ENCODE results near the gene PAPPA2. TPM values are rescaled to one million over a fixed set of nuclear protein-coding genes. Genes with fewer than 3 reads are reported as not detected.

The PAPPA2 gene
- total and polyA plus RNA-seq, 2 of the 4 experiments (the other 2 are of a cell fraction) = 0.10 to 0.18 TPM

DNA sequence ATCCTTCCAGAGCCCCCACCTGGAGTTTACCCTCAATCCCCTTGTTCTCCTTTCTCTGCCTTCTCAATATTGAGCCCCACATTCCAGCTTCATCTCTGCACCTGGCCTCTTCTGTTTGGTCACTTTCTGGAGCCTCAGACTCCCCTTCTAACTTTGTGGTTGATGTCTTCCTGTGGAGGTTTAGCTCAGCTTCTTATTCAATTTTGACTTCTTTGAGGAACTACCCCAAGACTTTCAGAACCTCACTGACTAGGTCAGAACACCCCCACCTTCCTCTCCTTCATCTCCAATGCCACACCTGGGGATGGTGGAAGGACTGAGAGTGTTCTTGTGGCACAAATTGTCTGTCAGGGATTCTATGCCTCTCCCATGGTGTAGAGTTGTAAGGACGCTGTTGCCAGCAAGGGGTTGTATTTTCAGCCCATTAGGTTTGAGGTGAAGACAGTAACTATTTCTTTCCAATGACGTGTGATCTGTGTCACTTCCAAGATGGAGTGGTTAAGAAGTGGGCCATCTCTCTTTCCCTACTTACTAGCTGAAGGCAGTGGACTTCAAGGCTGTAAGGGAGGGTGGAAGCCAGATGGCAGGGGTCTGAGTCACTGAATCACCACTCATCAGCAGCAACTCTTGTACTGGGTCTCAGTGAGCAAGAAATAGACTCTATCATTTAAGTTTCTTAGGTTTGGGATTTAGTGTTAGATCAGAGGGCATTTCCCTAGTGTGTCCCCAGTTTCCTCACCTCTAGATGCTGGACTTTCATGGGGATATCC is 80.6 kb downstream of the PAPPA2 start:
- intact Hi-C loops (cut with micrococcal nuclease) (no loop called here), dilution Hi-C loops (cut with HindIII; ENCODE audit: low sequenced_read_pairs, unreplicated experiment) (no loop called here), in situ Hi-C loops (cut with MboI; ENCODE audit: low sequenced_read_pairs) (no loop called here)
- no peak overlapping the region for H3K4me3 ChIP-seq (ENCODE audit: insufficient read depth, low read depth, low read length)
- H3K36me3 ChIP-seq (ENCODE audit: control insufficient read depth, insufficient read depth, low read length) = no peaks in the 10 kb centered on the region
- H2BK15ac ChIP-seq (ENCODE audit: low read depth, low read length) = no peak overlapping the region
- WGBS, 2 experiments (ENCODE audit: extremely low coverage in 2 of 2, insufficient read length in 1 of 2) = no CpG with 5 or more reads among the region's 2 CpGs
- peaks cover 5% of the 10 kb centered on the region for H3K9me3 ChIP-seq (ENCODE audit: control insufficient read depth, insufficient read depth, low read length)
- H2AFZ ChIP-seq (replicated peaks; ENCODE audit: low read length, poor library complexity) = no peak overlapping the region
- no peak overlapping the region for H2BK5ac ChIP-seq (ENCODE audit: low read depth, low read length, poor library complexity, severe bottlenecking)
- no peak overlapping the region for H4K91ac ChIP-seq (ENCODE audit: insufficient read depth, low read depth, low read length)
- H3K27ac ChIP-seq (ENCODE audit: insufficient read depth, low read length) = no peak overlapping the region
- H3K27me3 ChIP-seq (ENCODE audit: control insufficient read depth, insufficient read depth, low read length) = no peaks in the 10 kb centered on the region
- no peak overlapping the region for H2BK120ac ChIP-seq (ENCODE audit: low read depth, low read length)
- H3K23ac ChIP-seq (ENCODE audit: low read depth, low read length) = no peak overlapping the region
- no peak overlapping the region for H3K4me2 ChIP-seq (ENCODE audit: low read depth, low read length)
- no peak overlapping the region for H3K14ac ChIP-seq (replicated peaks; ENCODE audit: low read depth, low read length)
- H2AK5ac ChIP-seq (ENCODE audit: low read depth, low read length) = no peak overlapping the region
- no peaks in the 10 kb centered on the region for H3K4me1 ChIP-seq (ENCODE audit: control insufficient read depth, insufficient read depth, low read length)
- H3K79me1 ChIP-seq (ENCODE audit: low read depth in 1 of 2, low read length in 2 of 2) = no peaks in the 10 kb centered on the region
- no peak overlapping the region for H4K8ac ChIP-seq (ENCODE audit: low read depth in 2 of 2, low read length in 2 of 2)
- POLR2A ChIA-PET (ENCODE audit: unreplicated experiment) = no interaction called here
- H2BK20ac ChIP-seq (ENCODE audit: low read depth, low read length) = no peak overlapping the region
- H3K4ac ChIP-seq (ENCODE audit: low read depth, low read length) = no peak overlapping the region
- H3K18ac ChIP-seq (ENCODE audit: low read depth, low read length) = no peak overlapping the region
- H4K20me1 ChIP-seq (ENCODE audit: insufficient read depth, low read length) = no peaks in the 10 kb centered on the region
- no peak overlapping the region for H3K9ac ChIP-seq (ENCODE audit: low read depth, low read length)
- H3K56ac ChIP-seq (ENCODE audit: extremely low read depth, insufficient read depth, low read length) = no peak overlapping the region
- H3K9me1 ChIP-seq (ENCODE audit: insufficient read depth, low read length) = no peaks in the 10 kb centered on the region
- DNase-seq = no peak
- H2AK9ac ChIP-seq (replicated peaks; ENCODE audit: low read depth, low read length, poor library complexity) = no peak overlapping the region
- TF ChIP-seq SMC3 (IDR thresholded peaks at IDR 0.05; ENCODE audit: low read depth, low read length) (no peak), RFX5 (IDR thresholded peaks at IDR 0.05; ENCODE audit: low read depth, low read length) (no peak), RCOR1 (IDR thresholded peaks at IDR 0.05; ENCODE audit: insufficient replicate concordance, low read length) (no peak), CHD1 (IDR thresholded peaks at IDR 0.05; ENCODE audit: low read depth, low read length) (no peak), RAD21 (IDR thresholded peaks at IDR 0.05; ENCODE audit: low read length) (no peak), POLR2A (IDR thresholded peaks at IDR 0.05; ENCODE audit: low read depth, low read length) (no peak), FOS (IDR thresholded peaks at IDR 0.05; ENCODE audit: low read depth, low read length) (no peak), MAZ (IDR thresholded peaks at IDR 0.05; ENCODE audit: borderline replicate concordance, low read depth, low read length) (no peak), MAFK (IDR thresholded peaks at IDR 0.05; ENCODE audit: low read depth, low read length) (no peak), BHLHE40 (IDR thresholded peaks at IDR 0.05; ENCODE audit: low read depth, low read length) (no peak), NFE2L2 (IDR thresholded peaks at IDR 0.05; ENCODE audit: low read depth, low read length) (no peak), CEBPB (IDR thresholded peaks at IDR 0.05; ENCODE audit: low read depth, low read length) (no peak), MXI1 (IDR thresholded peaks at IDR 0.05; ENCODE audit: borderline replicate concordance, low read depth, low read length) (no peak)
- TF ChIP-seq, protein P1, sequence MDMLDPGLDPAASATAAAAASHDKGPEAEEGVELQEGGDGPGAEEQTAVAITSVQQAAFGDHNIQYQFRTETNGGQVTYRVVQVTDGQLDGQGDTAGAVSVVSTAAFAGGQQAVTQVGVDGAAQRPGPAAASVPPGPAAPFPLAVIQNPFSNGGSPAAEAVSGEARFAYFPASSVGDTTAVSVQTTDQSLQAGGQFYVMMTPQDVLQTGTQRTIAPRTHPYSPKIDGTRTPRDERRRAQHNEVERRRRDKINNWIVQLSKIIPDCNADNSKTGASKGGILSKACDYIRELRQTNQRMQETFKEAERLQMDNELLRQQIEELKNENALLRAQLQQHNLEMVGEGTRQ (IDR thresholded peaks at IDR 0.05; ENCODE audit: low read depth, low read length) = no peak
- TF ChIP-seq, protein P2, sequence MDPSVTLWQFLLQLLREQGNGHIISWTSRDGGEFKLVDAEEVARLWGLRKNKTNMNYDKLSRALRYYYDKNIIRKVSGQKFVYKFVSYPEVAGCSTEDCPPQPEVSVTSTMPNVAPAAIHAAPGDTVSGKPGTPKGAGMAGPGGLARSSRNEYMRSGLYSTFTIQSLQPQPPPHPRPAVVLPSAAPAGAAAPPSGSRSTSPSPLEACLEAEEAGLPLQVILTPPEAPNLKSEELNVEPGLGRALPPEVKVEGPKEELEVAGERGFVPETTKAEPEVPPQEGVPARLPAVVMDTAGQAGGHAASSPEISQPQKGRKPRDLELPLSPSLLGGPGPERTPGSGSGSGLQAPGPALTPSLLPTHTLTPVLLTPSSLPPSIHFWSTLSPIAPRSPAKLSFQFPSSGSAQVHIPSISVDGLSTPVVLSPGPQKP (IDR thresholded peaks at IDR 0.05; ENCODE audit: borderline replicate concordance, low read depth, low read length) = no peak
- TF ChIP-seq, protein P3, sequence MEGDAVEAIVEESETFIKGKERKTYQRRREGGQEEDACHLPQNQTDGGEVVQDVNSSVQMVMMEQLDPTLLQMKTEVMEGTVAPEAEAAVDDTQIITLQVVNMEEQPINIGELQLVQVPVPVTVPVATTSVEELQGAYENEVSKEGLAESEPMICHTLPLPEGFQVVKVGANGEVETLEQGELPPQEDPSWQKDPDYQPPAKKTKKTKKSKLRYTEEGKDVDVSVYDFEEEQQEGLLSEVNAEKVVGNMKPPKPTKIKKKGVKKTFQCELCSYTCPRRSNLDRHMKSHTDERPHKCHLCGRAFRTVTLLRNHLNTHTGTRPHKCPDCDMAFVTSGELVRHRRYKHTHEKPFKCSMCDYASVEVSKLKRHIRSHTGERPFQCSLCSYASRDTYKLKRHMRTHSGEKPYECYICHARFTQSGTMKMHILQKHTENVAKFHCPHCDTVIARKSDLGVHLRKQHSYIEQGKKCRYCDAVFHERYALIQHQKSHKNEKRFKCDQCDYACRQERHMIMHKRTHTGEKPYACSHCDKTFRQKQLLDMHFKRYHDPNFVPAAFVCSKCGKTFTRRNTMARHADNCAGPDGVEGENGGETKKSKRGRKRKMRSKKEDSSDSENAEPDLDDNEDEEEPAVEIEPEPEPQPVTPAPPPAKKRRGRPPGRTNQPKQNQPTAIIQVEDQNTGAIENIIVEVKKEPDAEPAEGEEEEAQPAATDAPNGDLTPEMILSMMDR (conservative IDR thresholded peaks at IDR 0.05; ENCODE audit: low read depth, low read length) = no peak
- CTCF ChIA-PET = no interaction called here
- no TSS peak for BruUV-seq (replicated peaks)
- no peak overlapping the region for H4K5ac ChIP-seq (ENCODE audit: low read depth, low read length)
- no peak for ATAC-seq (ENCODE audit: low read depth)
